ENCODE results near the gene KIF9. TPM values are rescaled to one million over a fixed set of nuclear protein-coding genes. Genes with fewer than 3 reads are reported as not detected.

KIF9 gene
- total RNA-seq, 1 experiment from 2014 or later, result 5.8 TPM

DNA sequence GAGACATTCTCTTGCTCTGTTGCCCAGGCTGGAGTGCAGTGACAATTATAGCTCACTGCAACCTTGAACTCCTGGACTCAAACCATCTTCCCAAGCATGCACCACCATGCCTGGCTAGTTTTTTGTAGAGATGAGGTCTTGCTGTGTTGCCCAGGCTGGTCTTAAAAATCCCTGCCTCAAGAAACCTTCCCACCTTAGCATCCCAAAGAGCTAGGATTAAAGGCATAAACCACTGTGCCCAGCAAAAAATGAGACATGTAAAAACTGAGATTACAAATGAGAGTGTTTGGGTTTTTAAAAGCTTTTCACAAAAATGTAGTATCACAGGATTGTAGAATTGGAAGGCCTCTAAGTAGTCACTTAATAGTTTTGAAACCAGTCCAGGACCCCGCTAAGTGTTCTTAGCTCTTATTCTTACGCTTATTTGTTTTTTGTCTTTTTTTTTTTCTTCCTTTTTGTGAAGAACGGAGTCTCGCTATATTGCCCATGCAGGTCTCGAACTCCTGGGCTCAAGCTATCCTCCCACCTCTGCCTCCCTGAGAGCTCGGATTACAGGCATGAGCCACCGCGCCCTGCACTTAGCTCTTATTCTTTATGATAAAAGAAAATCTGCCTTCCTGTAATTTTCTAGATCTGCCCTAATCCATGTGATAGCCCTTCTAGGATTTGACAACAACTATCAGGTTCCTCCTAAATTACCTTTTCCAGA lies 31.6 kb upstream of the KIF9 start (continued):
- no peak for TF ChIP-seq NFE2L1 (CRISPR knock-in tag; IDR thresholded peaks at IDR 0.05)
- TF ChIP-seq PRDM15 (CRISPR knock-in tag; IDR thresholded peaks at IDR 0.05), result no peak
- TF ChIP-seq, protein P1, sequence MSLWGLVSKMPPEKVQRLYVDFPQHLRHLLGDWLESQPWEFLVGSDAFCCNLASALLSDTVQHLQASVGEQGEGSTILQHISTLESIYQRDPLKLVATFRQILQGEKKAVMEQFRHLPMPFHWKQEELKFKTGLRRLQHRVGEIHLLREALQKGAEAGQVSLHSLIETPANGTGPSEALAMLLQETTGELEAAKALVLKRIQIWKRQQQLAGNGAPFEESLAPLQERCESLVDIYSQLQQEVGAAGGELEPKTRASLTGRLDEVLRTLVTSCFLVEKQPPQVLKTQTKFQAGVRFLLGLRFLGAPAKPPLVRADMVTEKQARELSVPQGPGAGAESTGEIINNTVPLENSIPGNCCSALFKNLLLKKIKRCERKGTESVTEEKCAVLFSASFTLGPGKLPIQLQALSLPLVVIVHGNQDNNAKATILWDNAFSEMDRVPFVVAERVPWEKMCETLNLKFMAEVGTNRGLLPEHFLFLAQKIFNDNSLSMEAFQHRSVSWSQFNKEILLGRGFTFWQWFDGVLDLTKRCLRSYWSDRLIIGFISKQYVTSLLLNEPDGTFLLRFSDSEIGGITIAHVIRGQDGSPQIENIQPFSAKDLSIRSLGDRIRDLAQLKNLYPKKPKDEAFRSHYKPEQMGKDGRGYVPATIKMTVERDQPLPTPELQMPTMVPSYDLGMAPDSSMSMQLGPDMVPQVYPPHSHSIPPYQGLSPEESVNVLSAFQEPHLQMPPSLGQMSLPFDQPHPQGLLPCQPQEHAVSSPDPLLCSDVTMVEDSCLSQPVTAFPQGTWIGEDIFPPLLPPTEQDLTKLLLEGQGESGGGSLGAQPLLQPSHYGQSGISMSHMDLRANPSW (CRISPR knock-in tag; conservative IDR thresholded peaks at IDR 0.05; ENCODE audit: low read depth), result no peak
- no peak for TF ChIP-seq JUN (CRISPR knock-in tag; IDR thresholded peaks at IDR 0.05)
- no peak for TF ChIP-seq ZNF671 (CRISPR knock-in tag; IDR thresholded peaks at IDR 0.05)
- TF ChIP-seq, protein P2, sequence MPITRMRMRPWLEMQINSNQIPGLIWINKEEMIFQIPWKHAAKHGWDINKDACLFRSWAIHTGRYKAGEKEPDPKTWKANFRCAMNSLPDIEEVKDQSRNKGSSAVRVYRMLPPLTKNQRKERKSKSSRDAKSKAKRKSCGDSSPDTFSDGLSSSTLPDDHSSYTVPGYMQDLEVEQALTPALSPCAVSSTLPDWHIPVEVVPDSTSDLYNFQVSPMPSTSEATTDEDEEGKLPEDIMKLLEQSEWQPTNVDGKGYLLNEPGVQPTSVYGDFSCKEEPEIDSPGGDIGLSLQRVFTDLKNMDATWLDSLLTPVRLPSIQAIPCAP (CRISPR knock-in tag; IDR thresholded peaks at IDR 0.05), result no peak
- TF ChIP-seq MXD4 (CRISPR knock-in tag; IDR thresholded peaks at IDR 0.05; ENCODE audit: borderline replicate concordance), result no peak
- TF ChIP-seq MYBL2 (CRISPR knock-in tag; IDR thresholded peaks at IDR 0.05), result no peak
- no peak for TF ChIP-seq CREB1 (CRISPR knock-in tag; IDR thresholded peaks at IDR 0.05)
- TF ChIP-seq KAT7 (CRISPR knock-in tag; IDR thresholded peaks at IDR 0.05; ENCODE audit: borderline replicate concordance), result no peak
- TF ChIP-seq ZNF263 (CRISPR knock-in tag; IDR thresholded peaks at IDR 0.05; ENCODE audit: low read depth), result no peak

DNA sequence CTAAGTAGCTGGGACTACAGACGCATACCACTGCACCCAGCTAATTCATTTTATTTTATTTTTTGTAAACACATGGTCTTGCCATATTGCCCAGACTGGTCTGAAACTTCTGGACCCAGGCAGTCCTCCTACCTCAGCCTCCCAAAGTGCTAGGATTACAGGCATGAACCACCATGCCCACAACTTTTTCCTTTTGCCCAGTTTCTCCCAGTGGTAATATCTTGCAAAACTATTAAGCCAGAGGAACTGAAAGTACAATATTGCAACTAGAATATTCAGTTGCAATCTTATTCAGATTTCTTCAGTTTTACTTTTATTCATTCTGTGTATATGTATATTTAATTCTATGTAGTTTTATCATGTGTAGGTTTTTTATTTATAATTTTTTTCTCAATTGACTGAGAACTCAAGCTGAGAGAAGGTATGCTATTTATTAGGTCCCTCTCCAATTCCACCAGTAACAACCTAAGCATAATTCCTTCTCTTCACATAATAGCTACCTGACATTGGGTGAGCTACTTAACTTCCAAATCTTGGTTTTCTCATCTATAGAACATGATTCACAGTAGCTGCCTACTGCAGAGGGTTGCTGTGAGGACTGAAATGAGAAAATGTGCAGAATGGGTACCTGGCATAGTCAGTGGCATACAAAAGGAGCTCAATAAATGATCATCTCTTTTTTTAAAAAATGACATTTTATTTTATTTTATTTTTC lies 30.9 kb upstream of the KIF9 start:
- Mint-ChIP-seq H3K9me3 (peaks cover 13% of the 10 kb centered on the region), H3K27ac (no peak overlapping the region), H3K4me3 (no peak overlapping the region), H3K27me3 (ENCODE audit: low read depth) (no peaks in the 10 kb centered on the region), H3K36me3 (peaks cover 17% of the 10 kb centered on the region), H3K4me1 (peaks cover 8% of the 10 kb centered on the region)
- ChIA-PET POLR2A (interaction anchor here (0.7 kb wide), 1 partner anchor 73 kb away, joined by 6 read pairs; no protein-coding TSS in a partner anchor), CTCF (interaction anchor here (0.7 to 1.7 kb wide), 6 partner anchors 11 to 194 kb away, joined by 3 to 10 read pairs (median 4); partner anchors contain the start of genes KIF9 and KLHL18)
- no peak for ATAC-seq
- DNase-seq (ENCODE audit: low spot score), result no peak
- TF ChIP-seq, protein P3, sequence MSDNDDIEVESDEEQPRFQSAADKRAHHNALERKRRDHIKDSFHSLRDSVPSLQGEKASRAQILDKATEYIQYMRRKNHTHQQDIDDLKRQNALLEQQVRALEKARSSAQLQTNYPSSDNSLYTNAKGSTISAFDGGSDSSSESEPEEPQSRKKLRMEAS (CRISPR knock-in tag; IDR thresholded peaks at IDR 0.05), result no peak
- TF ChIP-seq GRHL2 (CRISPR knock-in tag; IDR thresholded peaks at IDR 0.05; ENCODE audit: insufficient replicate concordance, severe bottlenecking) (no peak), ERG (CRISPR knock-in tag; IDR thresholded peaks at IDR 0.05) (no peak), ZNF423 (CRISPR knock-in tag; IDR thresholded peaks at IDR 0.05) (no peak), ZNF219 (CRISPR knock-in tag; IDR thresholded peaks at IDR 0.05; ENCODE audit: borderline replicate concordance) (no peak), USF1 (CRISPR knock-in tag; IDR thresholded peaks at IDR 0.05) (no peak), JAZF1 (CRISPR knock-in tag; IDR thresholded peaks at IDR 0.05) (no peak), ZNF232 (CRISPR knock-in tag; IDR thresholded peaks at IDR 0.05) (no peak), ATF2 (CRISPR knock-in tag; IDR thresholded peaks at IDR 0.05; ENCODE audit: borderline replicate concordance, low read depth) (no peak)
- TF ChIP-seq, protein P4, sequence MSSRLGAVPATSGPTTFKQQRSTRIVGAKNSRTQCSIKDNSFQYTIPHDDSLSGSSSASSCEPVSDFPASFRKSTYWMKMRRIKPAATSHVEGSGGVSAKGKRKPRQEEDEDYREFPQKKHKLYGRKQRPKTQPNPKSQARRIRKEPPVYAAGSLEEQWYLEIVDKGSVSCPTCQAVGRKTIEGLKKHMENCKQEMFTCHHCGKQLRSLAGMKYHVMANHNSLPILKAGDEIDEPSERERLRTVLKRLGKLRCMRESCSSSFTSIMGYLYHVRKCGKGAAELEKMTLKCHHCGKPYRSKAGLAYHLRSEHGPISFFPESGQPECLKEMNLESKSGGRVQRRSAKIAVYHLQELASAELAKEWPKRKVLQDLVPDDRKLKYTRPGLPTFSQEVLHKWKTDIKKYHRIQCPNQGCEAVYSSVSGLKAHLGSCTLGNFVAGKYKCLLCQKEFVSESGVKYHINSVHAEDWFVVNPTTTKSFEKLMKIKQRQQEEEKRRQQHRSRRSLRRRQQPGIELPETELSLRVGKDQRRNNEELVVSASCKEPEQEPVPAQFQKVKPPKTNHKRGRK (CRISPR knock-in tag; IDR thresholded peaks at IDR 0.05; ENCODE audit: borderline replicate concordance), result no peak
- TF ChIP-seq, protein P5, sequence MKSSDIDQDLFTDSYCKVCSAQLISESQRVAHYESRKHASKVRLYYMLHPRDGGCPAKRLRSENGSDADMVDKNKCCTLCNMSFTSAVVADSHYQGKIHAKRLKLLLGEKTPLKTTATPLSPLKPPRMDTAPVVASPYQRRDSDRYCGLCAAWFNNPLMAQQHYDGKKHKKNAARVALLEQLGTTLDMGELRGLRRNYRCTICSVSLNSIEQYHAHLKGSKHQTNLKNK (CRISPR knock-in tag; IDR thresholded peaks at IDR 0.05), result no peak
